ENCODE results near the gene KRT33B.

KRT33B gene

GRCh38 chr17:41393826-41394225 lies 24.2 kb upstream of the KRT33B start:
- CTCF ChIA-PET, result no interaction called here
- no peaks in the 10 kb centered on the region for H3K36me3 ChIP-seq (ENCODE audit: control insufficient read depth in 2 of 2, insufficient read depth in 1 of 2, low read length in 2 of 2)
- no peaks in the 10 kb centered on the region for H3K9me3 ChIP-seq (ENCODE audit: control insufficient read depth, insufficient read depth, low read depth, low read length)
- no peak overlapping the region for H3K27ac ChIP-seq (ENCODE audit: extremely low read depth, low read depth, low read length)
- no peak overlapping the region for H3K4me3 ChIP-seq (ENCODE audit: low read depth, low read length)
- TF ChIP-seq ZIC2 (tag by site-specific recombination; IDR thresholded peaks at IDR 0.05) (no peak), ZNF426 (tag by site-specific recombination; IDR thresholded peaks at IDR 0.05) (no peak), OVOL3 (tag by site-specific recombination; IDR thresholded peaks at IDR 0.05) (no peak), REPIN1 (tag by site-specific recombination; IDR thresholded peaks at IDR 0.05; ENCODE audit: low read depth) (no peak), ZBTB7A (tag by site-specific recombination; IDR thresholded peaks at IDR 0.05; ENCODE audit: low read depth) (no peak), ZNF169 (tag by site-specific recombination; IDR thresholded peaks at IDR 0.05) (no peak), ZNF311 (tag by site-specific recombination; IDR thresholded peaks at IDR 0.05; ENCODE audit: borderline replicate concordance) (no peak), ZNF248 (tag by site-specific recombination; IDR thresholded peaks at IDR 0.05) (no peak)
- POLR2A ChIA-PET, result no interaction called here
- H3K4me1 ChIP-seq (ENCODE audit: control insufficient read depth, insufficient read depth, low read length), result peaks cover 2% of the 10 kb centered on the region; the same call in 1 of the 2 replicates

- H3K36me3 ChIP-seq (ENCODE audit: control insufficient read depth in 2 of 2, insufficient read depth in 1 of 2, low read length in 2 of 2), result no peaks in the 10 kb centered on the region
- TF ChIP-seq ZNF433 (tag by site-specific recombination; IDR thresholded peaks at IDR 0.05; ENCODE audit: low read depth) (no peak), ZNF16 (tag by site-specific recombination; IDR thresholded peaks at IDR 0.05; ENCODE audit: low read depth) (no peak), ZNF626 (tag by site-specific recombination; IDR thresholded peaks at IDR 0.05) (no peak), GLIS1 (tag by site-specific recombination; IDR thresholded peaks at IDR 0.05) (no peak), ZNF335 (tag by site-specific recombination; conservative IDR thresholded peaks at IDR 0.05) (no peak), BCL11B (tag by site-specific recombination; IDR thresholded peaks at IDR 0.05; ENCODE audit: low read depth) (no peak)
- ChIA-PET CTCF (no interaction called here), POLR2A (no interaction called here)
- H3K27ac ChIP-seq (ENCODE audit: extremely low read depth, low read depth, low read length), result no peak overlapping the region
- no peaks in the 10 kb centered on the region for H3K9me3 ChIP-seq (ENCODE audit: control insufficient read depth, insufficient read depth, low read depth, low read length)
- H3K4me1 ChIP-seq (ENCODE audit: control insufficient read depth, insufficient read depth, low read length), result peaks cover 2% of the 10 kb centered on the region; the same call in 1 of the 2 replicates
- H3K4me3 ChIP-seq (ENCODE audit: low read depth, low read length), result no peak overlapping the region
Measured at GRCh38 chr17:41393294-41393693, 23.7 kb upstream of the KRT33B start.

GRCh38 chr17:41392278-41392677 lies 22.7 kb upstream of the KRT33B start:
- Histone ChIP-seq H3K27ac (ENCODE audit: extremely low read depth, low read depth, low read length) (no peak overlapping the region), H3K9me3 (ENCODE audit: control insufficient read depth, insufficient read depth, low read depth, low read length) (no peaks in the 10 kb centered on the region), H3K4me1 (ENCODE audit: control insufficient read depth, insufficient read depth, low read length) (peaks cover 2% of the 10 kb centered on the region; the same call in 1 of the 2 replicates), H3K4me3 (ENCODE audit: low read depth, low read length) (no peak overlapping the region), H3K36me3 (ENCODE audit: control insufficient read depth in 2 of 2, insufficient read depth in 1 of 2, low read length in 2 of 2) (no peaks in the 10 kb centered on the region)
- ChIA-PET POLR2A (no interaction called here), CTCF (interaction anchor here (3.0 kb wide), 1 partner anchor 157 kb away, joined by 13 read pairs; no protein-coding TSS in a partner anchor)
- TF ChIP-seq ZNF202 (tag by site-specific recombination; IDR thresholded peaks at IDR 0.05; ENCODE audit: borderline replicate concordance), result no peak
- no peak for TF ChIP-seq ZBTB26 (tag by site-specific recombination; optimal IDR thresholded peaks at IDR 0.05)
- no peak for TF ChIP-seq ZSCAN23 (tag by site-specific recombination; IDR thresholded peaks at IDR 0.05)
- TF ChIP-seq GLIS1 (tag by site-specific recombination; IDR thresholded peaks at IDR 0.05), result no peak
- TF ChIP-seq BCL11B (tag by site-specific recombination; IDR thresholded peaks at IDR 0.05; ENCODE audit: low read depth), result no peak
- no peak for TF ChIP-seq ZNF571 (tag by site-specific recombination; IDR thresholded peaks at IDR 0.05)
- TF ChIP-seq IKZF3 (tag by site-specific recombination; IDR thresholded peaks at IDR 0.05), result no peak
- no peak for TF ChIP-seq SCRT2 (tag by site-specific recombination; IDR thresholded peaks at IDR 0.05)
- no peak for TF ChIP-seq ZNF121 (tag by site-specific recombination; IDR thresholded peaks at IDR 0.05)
- no peak for TF ChIP-seq TSHZ1 (tag by site-specific recombination; IDR thresholded peaks at IDR 0.05; ENCODE audit: borderline replicate concordance)
- no peak for TF ChIP-seq REST (tag by site-specific recombination; IDR thresholded peaks at IDR 0.05)
- TF ChIP-seq ZNF211 (tag by site-specific recombination; IDR thresholded peaks at IDR 0.05; ENCODE audit: low read depth), result no peak
- no peak for TF ChIP-seq ZNF324 (tag by site-specific recombination; IDR thresholded peaks at IDR 0.05)
- no peak for TF ChIP-seq MYNN (tag by site-specific recombination; IDR thresholded peaks at IDR 0.05; ENCODE audit: borderline replicate concordance)
